GM21526 (cell line): Measurements from ENCODE around the gene PARVB.
A peak's percentile ranks its signal among the peaks of the same experiment; 100 is the strongest.
"Not testable (repeated sequence)": the region's sequence is repeated elsewhere in the genome, so short reads cannot be mapped to it uniquely, and the experiment has no call there.

Experiments
- ATAC-seq: cut with Tn5 transposase; IDR thresholded peaks from one replicate; pipeline ENCODE4 v1.9.1; 2021; ENCODE audit warnings: moderate library complexity; ENCODE audit not compliant: unreplicated experiment, low FRiP score

Gene PARVB

DNA sequence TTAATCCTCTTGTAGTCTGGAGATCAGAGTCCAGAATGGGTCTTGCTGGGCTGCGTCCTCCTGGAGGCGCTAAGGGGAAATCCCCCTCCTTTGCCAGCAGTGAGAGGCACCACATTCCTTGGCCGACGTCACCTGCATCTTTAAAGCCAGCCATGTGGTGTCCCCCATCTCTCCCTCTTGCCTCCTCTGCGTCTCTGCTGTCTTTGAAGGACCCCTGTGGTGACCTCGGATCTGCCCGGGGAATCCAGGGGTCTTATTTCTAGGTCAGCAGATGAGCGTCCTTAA is 27.2 kb upstream of the PARVB start:
- ATAC-seq, result no peak

DNA sequence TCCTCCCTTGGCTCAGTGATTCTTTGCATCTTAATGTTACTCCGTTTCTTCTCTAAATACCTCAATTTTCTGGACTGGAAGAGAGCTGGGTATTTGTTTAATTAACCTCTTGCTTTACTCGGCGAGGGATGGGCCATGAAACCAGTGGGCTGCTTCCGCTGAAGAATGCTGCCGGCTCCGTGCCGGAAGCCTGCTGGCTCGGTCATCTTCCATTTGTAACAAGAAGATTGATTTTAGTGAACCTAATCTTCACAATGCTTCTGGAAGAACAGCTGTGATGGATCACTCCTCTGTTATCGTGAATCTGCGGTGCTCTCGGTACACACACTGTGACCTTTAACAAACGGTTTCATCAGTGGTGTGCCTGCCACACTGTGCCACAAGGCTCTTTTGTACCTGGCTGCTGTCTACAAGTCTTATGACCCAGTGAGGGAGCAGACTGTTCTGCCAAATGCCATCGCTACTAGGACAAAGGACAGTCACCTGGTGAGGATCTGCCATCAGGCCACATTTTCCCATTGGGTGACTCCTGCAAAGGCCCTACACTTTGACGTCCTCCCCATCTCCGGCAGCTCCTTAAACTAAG is 25.3 kb upstream of the PARVB start:
- no peak for ATAC-seq

DNA sequence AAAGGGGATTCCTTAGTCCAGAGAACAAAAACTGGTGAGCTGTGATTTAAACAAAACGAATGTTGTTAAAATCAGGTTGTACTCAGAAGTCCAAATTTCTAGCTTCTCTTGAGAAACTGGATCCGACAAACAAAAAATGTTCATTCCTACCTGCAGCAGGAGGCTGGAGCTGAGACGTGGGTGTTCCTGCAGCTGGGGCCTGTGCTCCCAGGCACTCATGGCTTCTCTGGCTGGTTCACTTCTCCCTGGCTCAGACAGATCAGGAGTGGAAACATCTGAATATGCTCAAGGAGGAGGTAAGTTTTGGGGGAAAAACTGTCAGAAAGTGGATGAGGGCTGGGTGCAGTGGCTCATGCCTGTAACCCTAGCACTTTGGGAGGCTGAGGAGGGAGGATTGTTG is 24.7 kb upstream of the PARVB start:
- no peak for ATAC-seq

DNA sequence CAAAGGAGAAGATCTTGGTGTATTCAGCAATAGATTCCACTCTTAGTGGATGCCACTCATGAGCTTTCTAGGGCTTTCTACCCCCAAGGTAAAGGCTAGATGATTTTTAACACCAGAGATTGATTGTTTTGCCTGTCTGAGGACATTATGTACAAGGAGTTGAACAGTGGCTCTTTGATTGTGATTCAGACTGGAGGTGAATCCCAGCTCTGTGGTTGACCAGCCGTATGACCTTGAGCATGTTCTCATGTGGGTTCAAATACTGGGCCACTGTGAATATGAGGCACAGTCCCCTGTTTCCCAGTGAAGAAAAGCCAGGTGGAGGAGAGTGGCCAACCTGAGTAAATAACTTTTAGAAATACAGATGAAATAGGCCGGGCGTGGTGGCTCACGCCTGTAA is 24.0 kb upstream of the PARVB start:
- ATAC-seq, result no peak

DNA sequence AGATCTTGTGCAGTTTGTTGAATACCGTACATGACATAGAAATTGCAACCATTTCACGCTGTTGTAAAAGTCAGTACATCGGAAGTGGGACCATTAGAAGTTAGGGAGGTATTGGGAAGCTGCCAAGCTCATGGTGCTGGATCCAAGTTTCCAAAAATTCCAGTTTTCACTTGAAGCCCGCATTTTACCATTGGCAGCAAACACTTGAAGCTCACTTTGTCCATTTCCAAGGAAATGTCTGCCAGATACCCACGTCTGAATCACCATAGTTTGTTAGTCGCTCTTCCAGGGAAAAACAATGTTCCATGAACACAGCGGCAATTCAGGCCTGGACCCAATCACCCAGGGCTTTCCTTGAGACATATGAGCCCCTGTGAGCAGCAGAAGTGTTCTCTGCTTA is 22.6 kb upstream of the PARVB start:
- no peak for ATAC-seq

DNA sequence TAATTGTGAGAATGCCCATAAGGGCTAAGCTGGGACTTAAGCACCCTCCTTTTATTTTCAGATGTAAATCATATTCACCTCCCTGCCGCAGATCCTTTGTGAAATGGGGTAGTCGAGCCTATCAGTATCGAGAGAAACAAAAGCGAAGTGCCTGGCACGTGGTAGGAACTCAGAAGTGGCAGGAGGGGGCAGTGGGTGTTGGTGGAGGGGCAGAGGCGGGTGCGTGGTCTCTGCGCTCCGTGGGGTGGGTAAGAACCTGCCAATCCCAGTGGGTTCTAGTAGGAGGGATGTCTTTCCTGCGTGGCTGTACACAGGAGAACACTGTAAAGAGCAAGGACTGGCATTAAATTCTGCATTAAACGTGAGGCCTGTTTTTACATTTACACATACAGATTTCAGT is 21.8 kb upstream of the PARVB start:
- ATAC-seq, result no peak

DNA sequence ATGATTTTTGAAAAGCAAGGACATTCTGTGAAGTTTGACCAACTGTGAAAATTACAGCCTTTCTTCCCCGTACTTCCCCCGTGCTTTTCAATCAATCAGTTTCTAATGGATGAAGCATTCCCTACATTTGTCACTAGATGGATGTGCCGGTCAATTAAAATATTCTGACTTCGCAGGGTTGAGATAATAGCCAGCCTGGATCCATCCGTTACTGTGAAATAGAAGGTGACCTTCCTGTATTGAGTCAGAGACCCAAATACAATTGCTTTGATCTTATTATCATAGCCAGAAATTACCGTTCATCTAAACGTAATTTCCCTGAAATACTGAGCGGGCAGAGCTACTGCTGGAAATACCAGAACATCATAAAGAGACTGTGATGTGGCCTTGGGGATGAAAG is 21.1 kb upstream of the PARVB start:
- ATAC-seq, result no peak

DNA sequence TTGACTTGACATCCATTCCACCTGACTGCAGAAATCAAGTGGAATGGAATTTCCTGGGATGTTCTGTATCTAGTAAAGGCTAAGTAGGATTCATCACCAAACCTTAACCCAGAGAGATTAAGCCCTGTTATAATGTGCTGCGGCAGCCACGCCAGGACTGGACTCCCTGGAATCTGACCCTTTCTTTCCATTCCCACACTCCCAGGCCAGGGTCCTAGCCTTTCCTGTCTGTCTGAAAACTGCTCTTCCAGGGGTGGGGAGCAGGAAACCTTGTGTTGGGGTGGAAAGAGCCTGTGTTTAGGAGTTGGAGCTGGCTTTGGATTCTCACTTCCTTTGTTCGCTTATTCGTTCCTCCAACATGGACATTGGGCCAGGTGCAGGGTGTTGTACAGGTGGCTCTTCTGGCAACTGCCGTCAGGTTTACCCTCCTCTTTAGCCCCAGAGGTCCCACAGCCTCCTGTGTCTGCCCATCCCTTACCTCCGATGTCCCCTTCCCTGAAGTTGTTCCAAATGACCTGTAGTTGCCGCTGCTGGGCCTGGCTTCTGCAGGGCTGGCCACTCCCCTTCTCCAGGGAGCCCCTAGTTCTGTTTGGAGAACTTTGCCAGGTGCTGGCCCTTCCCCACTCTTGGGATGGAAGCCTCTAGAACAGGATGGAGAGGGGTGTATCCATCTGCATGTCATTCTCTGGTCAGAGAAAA is 20.5 kb upstream of the PARVB start:
- no peak for ATAC-seq

DNA sequence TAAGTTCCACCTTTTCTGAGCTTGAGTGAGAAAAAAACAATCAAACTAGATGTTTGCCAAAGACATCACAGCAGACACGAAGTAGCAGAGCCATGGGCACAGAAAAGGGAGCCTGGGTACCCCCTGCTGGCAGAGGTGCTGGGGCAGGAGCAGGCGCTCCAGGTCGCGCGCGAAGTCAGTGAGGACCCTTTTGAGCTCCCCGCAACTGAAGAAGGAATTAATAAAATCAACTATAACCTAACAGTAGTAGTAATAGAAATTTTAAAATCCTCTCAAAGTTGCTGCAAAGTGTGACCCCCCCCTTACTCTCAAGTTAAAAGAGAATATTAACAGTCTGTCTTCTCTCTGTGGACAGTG is 20.0 kb upstream of the PARVB start:
- ATAC-seq, result no peak

DNA sequence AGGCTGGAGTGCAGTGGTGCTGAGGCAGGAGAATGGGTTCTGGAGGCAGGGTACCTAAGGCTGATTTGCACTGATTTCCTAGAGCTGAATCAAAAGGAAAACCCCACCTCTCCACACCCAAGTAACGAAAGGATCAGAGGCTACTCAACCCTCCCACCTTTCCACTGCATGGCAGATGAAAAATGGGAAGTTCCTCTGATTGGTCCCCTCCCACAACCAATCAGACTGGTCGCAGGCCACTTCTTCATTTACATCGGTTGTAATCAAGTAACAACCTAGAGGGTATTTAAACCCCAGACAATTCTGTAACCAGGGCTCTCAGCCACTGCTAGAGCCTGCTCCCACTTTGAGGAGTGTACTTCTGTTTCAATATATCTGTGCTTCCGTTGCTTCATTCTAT is 18.6 kb upstream of the PARVB start:
- no peak for ATAC-seq

DNA sequence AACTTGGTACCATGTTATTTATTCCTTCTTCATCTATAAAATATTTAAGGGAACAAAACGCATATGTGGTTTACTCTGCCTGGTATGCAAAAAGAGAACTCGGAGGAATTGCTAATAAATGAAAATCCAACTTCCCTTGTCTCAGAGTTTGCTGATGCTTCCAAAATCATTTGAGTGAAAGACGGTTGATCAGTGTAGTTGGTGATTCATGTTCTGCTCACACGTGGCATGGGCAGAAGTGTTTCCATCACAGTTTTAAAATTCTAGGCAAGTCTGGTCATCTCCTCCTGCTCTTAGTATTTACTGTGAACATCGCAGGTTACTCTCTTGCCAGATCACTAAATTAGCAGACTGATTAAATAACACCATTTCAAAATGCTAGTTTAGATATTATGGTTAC is 11.9 kb upstream of the PARVB start:
- no peak for ATAC-seq

DNA sequence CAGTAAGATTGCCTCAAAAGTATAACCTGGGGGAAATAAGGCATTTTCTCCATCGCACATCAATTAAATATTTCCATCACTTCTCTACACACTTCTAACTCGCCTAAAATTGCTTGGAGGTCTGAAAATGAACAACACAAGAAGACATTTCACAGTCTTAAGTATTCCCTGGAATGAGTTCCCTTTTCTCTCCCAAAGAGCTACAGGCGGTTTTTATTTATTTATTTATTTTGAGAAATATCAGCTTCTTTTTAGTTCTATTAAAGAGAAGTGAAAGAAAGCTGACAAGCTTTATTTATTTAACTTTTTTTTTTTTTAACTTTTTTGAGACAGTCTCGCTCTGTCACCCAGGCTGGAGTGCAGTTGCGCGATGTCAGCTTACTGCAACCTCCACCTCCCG is 11.5 kb upstream of the PARVB start:
- no peak for ATAC-seq

DNA sequence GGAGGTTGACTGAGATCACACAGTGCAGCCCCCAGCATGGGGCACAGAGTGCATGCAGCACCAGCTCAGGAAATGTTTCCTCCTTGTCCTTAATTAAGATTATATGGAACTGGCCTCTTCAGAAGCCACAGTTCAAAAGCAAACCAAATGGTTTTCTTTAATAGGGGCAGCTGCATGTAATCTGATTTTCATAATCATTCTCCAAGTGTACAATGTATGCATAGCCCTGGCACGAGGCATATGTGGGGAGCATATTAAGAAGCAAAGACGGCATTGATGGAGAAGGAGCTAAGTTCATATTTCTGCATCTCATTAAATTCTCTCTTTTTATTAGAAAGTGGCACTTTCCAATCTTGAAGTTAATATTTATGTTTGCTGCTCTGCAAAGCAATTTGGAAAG is 9.9 kb upstream of the PARVB start:
- ATAC-seq, result no peak

DNA sequence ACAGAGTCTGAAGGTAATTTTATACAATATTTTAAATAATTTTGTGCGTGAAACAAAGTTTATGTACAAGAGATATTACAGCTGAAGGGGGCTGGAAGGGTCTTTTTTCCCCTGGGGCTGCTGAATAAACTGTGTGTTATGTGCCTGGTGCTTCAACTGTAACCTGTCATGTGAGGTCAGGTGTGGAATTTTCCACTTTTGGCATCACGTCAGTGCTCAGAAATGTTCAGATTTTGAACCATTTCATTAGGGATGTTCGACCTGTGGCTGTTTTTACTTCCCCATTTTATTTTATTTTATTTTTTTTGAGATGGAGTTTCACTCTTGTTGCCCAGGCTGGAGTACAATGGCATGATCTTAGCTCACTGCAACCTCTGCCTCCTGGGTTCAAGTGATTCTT is 7.5 kb upstream of the PARVB start:
- not testable (repeated sequence) for ATAC-seq

DNA sequence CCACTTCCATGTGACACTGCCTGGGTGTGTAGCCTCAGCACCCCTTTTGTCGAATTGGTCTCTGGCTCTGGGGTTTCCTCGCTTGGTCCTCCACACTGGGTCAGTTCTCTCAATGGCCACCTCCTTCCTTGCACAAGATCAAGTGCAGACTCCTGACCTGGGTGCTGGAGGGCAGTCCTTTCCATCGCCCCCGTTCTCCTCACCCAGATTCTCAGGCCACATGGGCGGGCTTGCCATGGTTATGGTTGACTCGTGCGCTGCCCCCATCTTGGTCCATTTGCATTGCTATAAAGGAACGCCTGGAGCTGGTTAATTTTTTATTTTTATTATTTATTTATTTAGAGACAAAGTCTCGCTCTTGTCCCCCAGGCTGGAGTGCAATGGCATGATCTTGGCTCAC is 5.5 kb upstream of the PARVB start:
- ATAC-seq, result no peak

DNA sequence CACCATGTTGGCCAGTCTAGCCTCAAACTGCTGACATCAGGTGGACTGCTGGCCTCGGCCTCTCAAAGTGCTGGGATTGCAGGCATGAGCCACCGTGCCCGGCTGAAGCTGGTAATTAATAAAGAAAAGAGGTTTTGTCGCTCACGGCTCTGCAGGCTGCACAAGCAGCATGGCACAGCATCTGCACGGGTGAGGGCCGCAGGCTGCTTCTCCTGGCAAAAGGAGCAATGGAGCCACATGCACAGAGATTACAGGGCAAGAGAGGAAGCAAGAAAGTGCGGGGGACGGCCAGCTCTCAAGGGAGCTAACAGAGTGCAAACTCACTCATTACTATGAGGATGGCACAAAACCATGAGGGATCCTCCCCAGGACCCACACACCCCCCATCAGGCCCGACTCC is 4.7 kb upstream of the PARVB start:
- no peak for ATAC-seq

DNA sequence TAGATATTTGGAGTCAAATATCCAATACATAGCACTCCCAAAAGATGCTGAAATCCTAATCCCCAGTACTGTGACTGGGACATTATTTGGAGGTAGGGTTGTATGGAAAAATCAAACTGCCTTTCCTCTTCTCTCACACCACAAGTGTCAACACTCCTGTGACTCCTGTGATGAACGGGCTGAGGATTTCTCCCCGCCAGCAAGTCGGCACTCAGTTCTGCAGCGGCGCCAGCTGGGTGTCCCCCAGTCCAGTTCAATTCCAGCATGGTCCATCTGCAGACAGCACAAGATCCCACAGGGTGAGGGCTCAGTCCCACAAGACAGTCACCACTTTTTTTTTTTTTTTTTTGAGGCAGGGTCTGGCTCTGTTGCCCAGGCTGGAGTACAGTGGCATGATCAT is 4.3 kb upstream of the PARVB start:
- no peak for ATAC-seq

DNA sequence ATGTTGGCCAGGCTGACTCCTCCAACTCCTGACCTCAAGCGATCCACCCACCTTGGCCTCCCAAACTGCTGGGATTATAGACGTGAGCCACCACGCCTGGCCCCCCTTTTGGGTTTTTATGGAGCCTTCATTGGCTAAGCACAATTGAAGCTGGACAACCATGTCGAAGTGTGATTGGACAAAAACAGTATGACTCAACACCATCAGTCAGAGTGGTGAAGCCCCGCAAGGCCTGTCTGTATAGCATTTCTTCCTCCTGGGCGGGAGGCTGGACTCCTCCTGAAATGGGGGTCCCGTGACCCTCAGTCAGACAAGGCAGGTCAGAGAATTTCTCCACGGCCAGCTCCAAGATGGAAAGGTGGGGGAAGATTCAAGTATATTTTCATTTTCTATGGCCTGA is 3.1 kb upstream of the PARVB start:
- no peak for ATAC-seq

DNA sequence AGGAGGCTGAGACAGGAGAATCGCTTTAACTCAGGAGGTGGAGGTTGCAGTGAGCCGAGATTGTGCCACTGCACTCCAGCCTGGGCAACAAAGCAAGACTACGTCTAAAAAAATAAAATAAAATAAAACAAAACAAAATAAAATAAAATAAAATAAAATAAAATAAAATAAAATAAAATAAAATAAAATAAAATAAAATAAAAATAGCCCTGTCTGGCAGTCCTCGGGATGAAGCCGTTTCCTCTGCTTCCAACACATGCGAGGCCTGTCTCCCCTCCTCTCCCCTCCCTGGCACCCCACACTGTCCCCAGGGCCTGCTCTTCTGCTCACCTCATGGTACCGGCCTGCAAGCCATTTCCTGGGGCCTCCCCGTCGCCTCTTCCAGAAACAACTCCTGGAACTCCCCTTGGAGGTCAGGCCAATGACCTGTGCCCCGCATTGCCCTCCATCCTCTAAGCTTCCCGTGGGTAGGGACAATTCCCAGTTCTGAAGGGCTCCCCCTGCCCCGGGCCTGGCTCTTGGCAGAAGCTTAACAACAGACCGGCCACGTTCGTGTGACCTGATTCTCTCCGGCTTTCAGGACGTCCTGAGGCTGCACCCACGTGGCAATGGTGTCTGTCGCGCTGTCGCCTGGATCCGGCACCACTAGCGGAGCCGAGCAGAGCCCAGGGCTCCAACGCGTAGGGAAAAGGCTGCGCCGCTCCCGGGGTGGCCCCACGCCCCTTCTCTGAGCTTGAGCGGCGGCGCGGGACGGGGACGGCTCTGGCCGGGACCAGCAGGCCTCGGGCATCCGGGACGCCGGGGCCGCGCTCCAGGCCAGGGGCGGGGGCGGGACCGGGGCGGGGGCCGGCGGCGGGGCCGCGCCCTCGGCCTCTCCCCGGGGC is 456 bp upstream of the PARVB start:
- ATAC-seq, result no peak

DNA sequence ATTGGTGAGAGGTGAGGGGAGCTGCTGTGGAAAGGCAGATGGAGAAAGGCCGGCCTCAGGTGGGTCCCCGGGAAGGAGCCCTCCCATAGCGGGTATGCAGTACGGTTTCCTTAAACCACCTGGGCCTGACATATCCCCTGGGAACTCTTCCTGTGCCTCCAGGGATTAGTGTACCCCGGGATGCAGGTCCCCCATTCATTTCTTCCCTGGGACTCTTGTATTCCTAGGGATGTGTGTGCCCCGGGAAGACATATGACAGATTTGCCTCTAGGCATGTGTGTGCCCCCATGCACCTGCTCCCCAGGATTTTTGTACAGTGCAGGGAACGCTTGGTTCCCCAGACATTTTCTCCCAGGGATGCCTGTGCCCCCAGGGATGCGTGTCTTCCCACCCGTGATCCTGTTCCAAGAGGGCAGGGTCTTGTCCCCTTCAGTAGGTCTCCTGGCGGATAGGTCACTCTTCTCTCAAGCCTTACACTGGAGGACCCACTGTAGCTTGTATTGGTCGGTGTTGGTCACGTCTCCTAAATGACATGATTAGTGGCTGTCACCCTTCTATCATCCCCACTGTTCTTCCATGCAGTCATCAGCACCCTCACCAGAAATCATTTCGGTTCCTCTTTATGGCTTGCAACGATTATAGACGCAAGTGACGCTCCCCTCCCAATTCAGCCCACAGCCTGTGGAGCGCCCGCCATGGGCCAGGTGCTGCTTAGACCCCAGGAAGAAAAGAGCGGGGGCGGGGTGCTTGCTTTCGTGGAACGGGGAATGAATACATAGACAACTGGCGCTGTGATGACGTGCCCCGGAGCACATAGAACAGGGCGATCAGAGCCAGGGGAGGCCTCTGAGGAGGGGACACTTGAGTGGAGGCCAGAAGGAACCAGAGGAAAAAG is 1.3 kb downstream of the PARVB start:
- peak; percentile 50 for ATAC-seq

DNA sequence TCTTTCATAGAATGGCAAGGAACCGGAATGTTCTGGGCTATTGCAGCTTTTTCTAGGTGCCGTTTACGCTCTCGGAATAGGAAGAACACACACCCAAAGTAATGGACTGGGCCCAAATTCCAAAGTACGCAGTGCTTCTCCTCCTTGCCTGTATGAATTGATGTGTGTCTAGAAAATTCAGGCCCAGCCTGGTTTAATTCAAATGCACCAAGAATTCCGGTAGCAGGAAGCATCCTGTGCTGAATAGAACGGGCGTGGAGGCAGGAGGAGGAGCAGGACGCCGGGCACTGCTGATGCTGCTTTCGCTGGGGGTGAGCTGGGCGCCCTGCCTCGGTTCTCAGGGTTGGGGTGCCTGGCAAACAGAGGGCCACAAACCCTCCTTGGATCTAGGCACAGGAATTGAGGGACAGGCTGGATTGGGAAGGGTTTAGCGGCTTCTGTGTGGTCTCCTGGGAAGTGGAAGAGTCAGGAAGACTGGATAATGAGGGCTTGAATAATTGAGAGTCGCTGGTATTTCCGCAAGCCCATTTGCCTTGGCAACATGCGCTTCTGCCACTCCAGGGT is 2.0 kb downstream of the PARVB start:
- no peak for ATAC-seq
